ENCODE results near the gene TMEM184B. TPM values are rescaled to one million over a fixed set of nuclear protein-coding genes. Genes with fewer than 3 reads are reported as not detected.

TMEM184B gene
- total RNA-seq, 4 donors from 2014 or later, result 52.0 to 108 (median 64.9) TPM

GRCh38 chr22:38299770-38300102 lies 26.9 kb upstream of the TMEM184B start:
- peaks cover 0 to 95% of the 10 kb centered on the region in 2 donors for H3K36me3 ChIP-seq
- TF ChIP-seq EP300 (IDR thresholded peaks at IDR 0.05) (no peak), POLR2AphosphoS5 (IDR thresholded peaks at IDR 0.05) (no peak), CTCF (IDR thresholded peaks at IDR 0.05) (no peak), POLR2A (IDR thresholded peaks at IDR 0.05) (no peak)
- WGBS, 2 donors (ENCODE audit: low coverage in 1 of 2), result 60 to 70% methylated on average over 2 of the region's 12 CpGs
- no peaks in the 10 kb centered on the region for H3K9me3 ChIP-seq
- peaks cover 0 to 54% (median 11%) of the 10 kb centered on the region in 3 donors for H3K4me1 ChIP-seq
- no peak overlapping the region for H3K4me3 ChIP-seq
- no peak overlapping the region for H3K27ac ChIP-seq
- no peaks in the 10 kb centered on the region for H3K27me3 ChIP-seq
- ATAC-seq, result no peak

- Histone ChIP-seq H3K4me3 (no peak overlapping the region), H3K4me1 (peaks cover 0 to 45% (median 0%) of the 10 kb centered on the region in 3 donors), H3K9me3 (no peaks in the 10 kb centered on the region), H3K27ac (no peak overlapping the region), H3K36me3 (peaks cover 0 to 100% of the 10 kb centered on the region in 2 donors), H3K27me3 (no peaks in the 10 kb centered on the region)
- 62 to 73% methylated on average over 3 to 8 of the region's 25 CpGs for WGBS, 2 donors (ENCODE audit: low coverage in 1 of 2)
- TF ChIP-seq POLR2A (IDR thresholded peaks at IDR 0.05) (no peak), POLR2AphosphoS5 (IDR thresholded peaks at IDR 0.05) (no peak), CTCF (IDR thresholded peaks at IDR 0.05) (peak in 1 of 4 experiments; percentile 45), EP300 (IDR thresholded peaks at IDR 0.05) (no peak)
- no peak for ATAC-seq
These were observed 25.6 kb upstream of the TMEM184B start for GRCh38 chr22:38298312-38299005.

- no peak for TF ChIP-seq CTCF (IDR thresholded peaks at IDR 0.05)
- TF ChIP-seq EP300 (IDR thresholded peaks at IDR 0.05), result no peak
- TF ChIP-seq POLR2A (IDR thresholded peaks at IDR 0.05), result no peak
- TF ChIP-seq POLR2AphosphoS5 (IDR thresholded peaks at IDR 0.05), result no peak
- Histone ChIP-seq H3K4me1 (peaks cover 0 to 47% (median 0%) of the 10 kb centered on the region in 3 donors), H3K27me3 (no peaks in the 10 kb centered on the region), H3K4me3 (no peak overlapping the region), H3K36me3 (peaks cover 0 to 97% of the 10 kb centered on the region in 2 donors), H3K9me3 (no peaks in the 10 kb centered on the region), H3K27ac (no peak overlapping the region)
- no peak for ATAC-seq
- 14% methylated on average over 1 of the region's 4 CpGs; no CpG with 5 or more reads in 1 of the 2 donors for WGBS, 2 donors (ENCODE audit: low coverage in 1 of 2)
These were observed 23.6 kb upstream of the TMEM184B start for GRCh38 chr22:38296372-38296771.

- Histone ChIP-seq H3K27ac (peak overlapping the region in 1 of 4 donors; percentile 38), H3K4me1 (peaks cover 0 to 48% (median 0%) of the 10 kb centered on the region in 3 donors), H3K4me3 (no peak overlapping the region), H3K9me3 (no peaks in the 10 kb centered on the region), H3K27me3 (no peaks in the 10 kb centered on the region), H3K36me3 (peaks cover 0 to 97% of the 10 kb centered on the region in 2 donors)
- no peak for ATAC-seq
- WGBS, 2 donors (ENCODE audit: low coverage in 1 of 2), result 33 to 67% methylated on average over 1 of the region's 9 CpGs
- TF ChIP-seq POLR2AphosphoS5 (IDR thresholded peaks at IDR 0.05) (no peak), EP300 (IDR thresholded peaks at IDR 0.05) (no peak), POLR2A (IDR thresholded peaks at IDR 0.05) (no peak), CTCF (IDR thresholded peaks at IDR 0.05) (no peak)
These were observed 23.1 kb upstream of the TMEM184B start for GRCh38 chr22:38295863-38296262.

GRCh38 chr22:38295339-38295738 lies 22.5 kb upstream of the TMEM184B start:
- H3K4me1 ChIP-seq, result peaks cover 0 to 43% (median 0%) of the 10 kb centered on the region in 3 donors
- TF ChIP-seq EP300 (IDR thresholded peaks at IDR 0.05), result no peak
- no peak for TF ChIP-seq POLR2AphosphoS5 (IDR thresholded peaks at IDR 0.05)
- no peak for TF ChIP-seq CTCF (IDR thresholded peaks at IDR 0.05)
- TF ChIP-seq POLR2A (IDR thresholded peaks at IDR 0.05), result no peak
- ATAC-seq, result no peak
- WGBS, 2 donors (ENCODE audit: low coverage in 1 of 2), result 70% methylated on average over 2 of the region's 6 CpGs; no CpG with 5 or more reads in 1 of the 2 donors
- H3K27ac ChIP-seq, result peak overlapping the region in 3 of 4 donors; percentile 2 to 70 (median 38)
- H3K9me3 ChIP-seq, result no peaks in the 10 kb centered on the region
- H3K4me3 ChIP-seq, result no peak overlapping the region
- H3K27me3 ChIP-seq, result no peaks in the 10 kb centered on the region
- peaks cover 0 to 96% of the 10 kb centered on the region in 2 donors for H3K36me3 ChIP-seq

Data from gastroesophageal sphincter (tissue), 4 donors.